K562 (cell line): ENCODE measurements around the gene MPC2. TPM values are rescaled to one million over a fixed set of nuclear protein-coding genes. Genes with fewer than 3 reads are reported as not detected.
A peak's percentile ranks its signal among the peaks of the same experiment; 100 is the strongest.

ENCODE experiments used
- BRF2 ChIP-seq: IDR thresholded peaks from 3 replicates; pipeline ENCODE4 v1.6.1; 2011; ENCODE audit warnings: borderline replicate concordance, mild to moderate bottlenecking; ENCODE audit not compliant: insufficient read length, insufficient read depth
- FOXJ3 ChIP-seq: sonication (generic); formaldehyde crosslinking; IDR thresholded peaks from 2 replicates; pipeline ENCODE4 v1.4.0; 2020; ENCODE audit warnings: mild to moderate bottlenecking, missing genetic modification reagents
- HES1 ChIP-seq: fragments of 450-650 bp; IDR thresholded peaks from 2 replicates; pipeline ENCODE4 v1.6.1; 2016; ENCODE audit warnings: low read depth, mild to moderate bottlenecking, moderate library complexity
- HNRNPUL1 ChIP-seq: fragments of 200-400 bp; formaldehyde crosslinking; IDR thresholded peaks from 2 replicates; pipeline ENCODE4 v1.6.1; 2017; ENCODE audit warnings: low read length
- IRF9 ChIP-seq: fragments of 450-650 bp; IDR thresholded peaks from 2 replicates; pipeline ENCODE4 v1.6.1; 2016; ENCODE audit warnings: missing biosample characterization, missing genetic modification characterization
- MBD1 ChIP-seq: fragments of 250-450 bp; sonication (Bioruptor Pico); IDR thresholded peaks from 2 replicates; pipeline ENCODE4 v1.8.0; 2022; ENCODE audit warnings: inconsistent platforms
- POLR2A ChIP-seq: fragments of 450-650 bp; conservative IDR thresholded peaks from 2 replicates; pipeline ENCODE4 v1.6.1; 2016
- PRDM10 ChIP-seq: fragments of 450-650 bp; IDR thresholded peaks from 2 replicates; pipeline ENCODE4 v1.6.1; 2018; ENCODE audit not compliant: partially characterized antibody
- RBM39 ChIP-seq: fragments of 200-400 bp; formaldehyde crosslinking; optimal IDR thresholded peaks from 2 replicates; pipeline ENCODE3; 2018; ENCODE audit warnings: low read depth, low read length
- SMARCE1 ChIP-seq: fragments of 450-650 bp; IDR thresholded peaks from 2 replicates; pipeline ENCODE4 v1.7.1; 2016; ENCODE audit warnings: mild to moderate bottlenecking
- SREBF2 ChIP-seq: sonication (generic); formaldehyde crosslinking; IDR thresholded peaks from 2 replicates; pipeline ENCODE4 v1.4.0; 2020; ENCODE audit warnings: mild to moderate bottlenecking, missing genetic modification reagents
- TFAM ChIP-seq: fragments of 250-450 bp; sonication (Bioruptor Pico); conservative IDR thresholded peaks from 2 replicates; pipeline ENCODE4 v1.5.0; 2021; ENCODE audit warnings: mild to moderate bottlenecking, moderate library complexity
- U2AF1 ChIP-seq: fragments of 200-400 bp; formaldehyde crosslinking; optimal IDR thresholded peaks from 2 replicates; pipeline ENCODE3; 2017; ENCODE audit warnings: mild to moderate bottlenecking, low read depth, low read length, moderate library complexity
- ZKSCAN3 ChIP-seq: fragments of 250-450 bp; sonication (Bioruptor Pico); IDR thresholded peaks from 2 replicates; pipeline ENCODE4 v1.4.0; 2020
- ZNF41 ChIP-seq: fragments of 250-450 bp; sonication (Bioruptor Pico); conservative IDR thresholded peaks from 2 replicates; pipeline ENCODE4 v1.4.0; 2020; ENCODE audit warnings: mild to moderate bottlenecking
- polyA plus RNA-seq, 8 experiments: library from polyadenylated mRNA; depleted of rRNA in 4 of 8; stranded (reverse) in 5 of 8; unstranded in 3 of 8; fragments of >200 nt; fragmentation: Nextera tagmentation in 2 of 8; fragmentation: Illumina TruSeq in 1 of 8; extraction: Ambion mirVana in 2 of 8; extraction: Trizol in 1 of 8; gene quantifications; 2 replicates each; pipeline versions ENCODE4 v1.2.1 to v1.2.3, GENCODE V29; 2011 to 2014; ENCODE audit warnings: inconsistent platforms in 1 of 8, missing spikeins in 1 of 8
- total RNA-seq, 7 experiments: library from RNA; depleted of rRNA in 6 of 7; stranded (reverse); fragments of >200 nt in 6 of 7; fragmentation: Illumina TruSeq in 2 of 7; extraction: Trizol in 2 of 7; gene quantifications; 2 replicates each; pipeline versions ENCODE4 v1.2.1 to v1.2.3, GENCODE V29; 2011 to 2021; ENCODE audit warnings: low replicate concordance in 1 of 7

MPC2 gene
- total and polyA plus RNA-seq, 9 of the 15 experiments (the other 6 are each of a cell fraction or from before 2014, with no cell fraction given) = 70.7 to 179 (median 144) TPM

GRCh38 chr1:167923324-167924056 is 13.4 kb downstream of the MPC2 start (continued):
- TF ChIP-seq HES1 (no peak), RBM39 (no peak), POLR2A (no peak), IRF9 (tag) (0 out of 2 replicates have a peak, but pooled peaks have one; percentile 22), U2AF1 (no peak), MBD1 (CRISPR knock-in tag) (no peak), SMARCE1 (no peak), SREBF2 (CRISPR knock-in tag) (no peak), ZNF41 (CRISPR knock-in tag) (no peak), FOXJ3 (CRISPR knock-in tag) (no peak), BRF2 (no peak), TFAM (CRISPR knock-in tag) (no peak), ZKSCAN3 (CRISPR knock-in tag) (no peak), PRDM10 (no peak), HNRNPUL1 (no peak)
